A549 treated with AZD9567 at 1 μM for 4 hours (cell line): Measurements from ENCODE around the gene SPATA31A1. TPM values are rescaled to one million over a fixed set of nuclear protein-coding genes. Genes with fewer than 3 reads are reported as not detected.

Experiments
- total RNA-seq: library from RNA; stranded (reverse); fragments of 200-300 nt; extraction: Qiagen RNA extraction; gene quantifications from 5 replicates; pipeline ENCODE4 v1.2.3, GENCODE V29; 2022; ENCODE audit not compliant: insufficient read depth

The SPATA31A1 gene
- total RNA-seq: not detected in 5 replicates

GRCh38 chr9:39355369-39355768, at the start of gene SPATA31A1:
TSS of gene SPATA31A1 (plus strand) at chr9:39355669. CDS start at chr9:39355731, 62 bp downstream.

Other genes with a start within 250 kb of the SPATA31A1 start
- 3.6 to 10.0 TPM (median 9.2 TPM) in 5 replicates for gene CNTNAP3, start 67.5 kb upstream of the SPATA31A1 start, total RNA-seq